HEK293 (cell line): Measurements from ENCODE around the gene TCERG1L.

Experiments
- CTCF ChIP-seq: fragments of 450-650 bp; formaldehyde crosslinking; IDR thresholded peaks from 2 replicates; pipeline ENCODE4 v1.5.1; 2016; ENCODE audit warnings: missing biosample characterization, missing genetic modification characterization
- KLF8 ChIP-seq: fragments of 450-650 bp; formaldehyde crosslinking; IDR thresholded peaks from 2 replicates; pipeline ENCODE4 v1.5.1; 2016; ENCODE audit warnings: missing biosample characterization, missing genetic modification characterization

DNA sequence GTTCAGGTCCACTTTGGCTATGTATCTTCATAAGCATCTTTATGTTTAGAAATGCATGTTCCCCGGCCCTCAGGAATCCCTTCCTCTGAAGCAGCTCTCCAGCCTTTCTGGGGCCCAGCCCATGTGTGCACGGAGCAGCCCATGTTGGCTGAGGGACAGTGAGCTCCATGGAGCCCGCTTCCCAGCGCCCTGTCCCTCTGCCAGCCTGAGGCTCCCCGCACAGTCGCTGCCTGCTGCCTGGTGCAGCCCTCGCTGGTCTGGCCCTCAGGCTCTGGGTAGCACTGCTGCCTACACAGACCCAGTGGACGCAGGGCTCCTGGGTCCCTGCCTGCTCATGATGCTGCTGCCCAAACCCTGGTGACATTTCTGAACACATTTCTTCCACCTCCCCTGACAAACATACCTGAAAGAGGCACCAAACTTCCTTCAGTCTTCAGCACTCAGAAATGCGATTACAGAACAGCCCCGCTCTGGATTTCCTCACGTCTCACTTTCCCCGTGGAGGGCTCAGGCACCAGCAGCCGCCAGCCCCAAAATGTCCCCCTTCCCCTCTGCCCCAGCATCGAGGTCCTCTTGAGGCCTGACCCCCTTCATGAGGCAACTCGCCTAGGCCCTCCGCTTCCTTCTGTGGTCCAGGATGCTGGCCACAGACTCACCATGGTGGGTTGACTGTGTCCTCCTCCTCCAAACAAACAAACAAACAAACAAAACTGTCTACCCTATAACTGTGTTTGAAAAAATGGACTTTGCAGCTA, 5.0 kb upstream of the TCERG1L start:
- no peak for TF ChIP-seq CTCF
- TF ChIP-seq KLF8 (tag by site-specific recombination): no peak
